Left ventricle myocardium inferior (tissue), 1 donor: ENCODE measurements around the gene HDAC8. TPM values are rescaled to one million over a fixed set of nuclear protein-coding genes. Genes with fewer than 3 reads are reported as not detected.

ENCODE experiments used
- DNase-seq: peaks from one replicate; pipeline ENCODE4 v3.0.0-alpha.2; 2020
- H3K27ac ChIP-seq: fragments of 200-600 bp; replicated peaks from 2 replicates; pipeline ENCODE4 v1.8.0; 2021
- H3K27me3 ChIP-seq: fragments of 200-600 bp; 2 replicates; pipeline ENCODE4 v1.8.0; 2021; ENCODE audit warnings: low read depth
- H3K36me3 ChIP-seq: fragments of 200-600 bp; 2 replicates; pipeline ENCODE4 v1.8.0; 2021
- H3K4me1 ChIP-seq: fragments of 200-600 bp; 2 replicates; pipeline ENCODE4 v1.8.0; 2021
- H3K4me3 ChIP-seq: fragments of 200-600 bp; 2 replicates; pipeline ENCODE4 v1.8.0; 2021; ENCODE audit warnings: mild to moderate bottlenecking, moderate library complexity
- H3K9me3 ChIP-seq: fragments of 200-600 bp; replicated peaks from 2 replicates; pipeline ENCODE4 v1.8.0; 2021
- intact Hi-C: fragments of 100-400 bp; cut with micrococcal nuclease; formaldehyde crosslinking; loops from one replicate; pipeline ENCODE4 v1.11.0; 2022
- total RNA-seq: library from RNA; stranded (reverse); fragmentation: NEBNext Ultra II Directional; extraction: Animal tissue kit (Norgen Biotek cat#: 25700); gene quantifications from one replicate; pipeline ENCODE4 v1.2.1, GENCODE V29; 2021
- TF ChIP-seq, protein P1 (sequence below): fragments of 200-600 bp; IDR thresholded peaks from 2 replicates; pipeline ENCODE4 v1.8.0; 2021; ENCODE audit warnings: antibody characterized with exemption, mild to moderate bottlenecking, borderline replicate concordance
- donor health status: DM: no; HTN: yes; CAD: no; lungs with severe emphysema.

The HDAC8 gene
- total RNA-seq, 1 donor from 2014 or later, result 19.3 TPM

DNA sequence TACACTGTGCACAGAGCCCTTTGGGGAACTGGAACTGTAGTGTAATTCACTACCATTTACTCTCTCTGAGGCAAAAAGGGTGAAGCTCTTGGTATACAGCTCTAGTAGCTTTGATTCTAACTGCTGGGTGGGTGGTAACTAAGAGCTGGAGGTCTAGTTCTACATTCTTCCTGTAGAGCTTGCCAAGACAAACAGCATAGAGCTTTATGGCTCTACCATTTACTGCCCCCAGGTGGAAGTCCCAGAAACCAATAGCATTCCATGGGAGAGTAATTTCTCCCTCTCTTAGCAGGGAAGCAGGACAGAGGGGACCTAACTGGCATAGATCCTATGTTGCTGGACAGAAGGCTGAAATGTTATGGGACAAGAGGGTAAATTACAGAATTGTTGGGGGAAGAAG is 26.7 kb downstream of the HDAC8 start:
- intact Hi-C loops, result no loop called here
- no peak for DNase-seq

DNA sequence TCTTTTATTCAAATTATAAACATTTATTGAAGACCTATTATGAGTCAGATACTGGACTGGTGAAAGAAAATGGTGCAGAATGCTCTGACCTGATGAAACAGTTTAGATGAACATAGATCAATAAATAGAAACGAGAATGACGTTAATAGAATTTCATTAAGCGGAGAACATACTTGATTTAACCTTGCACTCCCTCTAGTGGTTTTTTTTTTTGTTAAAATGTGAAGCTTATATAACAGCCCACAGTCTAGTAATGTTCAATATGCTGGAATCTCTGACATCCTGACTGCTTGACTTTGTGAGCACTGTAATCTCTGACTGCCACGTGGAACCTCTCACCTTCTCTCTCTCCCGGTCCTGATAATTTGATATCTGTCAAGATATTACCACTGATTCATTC is 32.3 kb downstream of the HDAC8 start:
- Histone ChIP-seq H3K27ac (peak overlapping the region; percentile 24), H3K9me3 (no peaks in the 10 kb centered on the region), H3K4me3 (no peak overlapping the region), H3K4me1 (peaks cover 28% of the 10 kb centered on the region), H3K27me3 (no peaks in the 10 kb centered on the region), H3K36me3 (no peaks in the 10 kb centered on the region)
- TF ChIP-seq, protein P1, sequence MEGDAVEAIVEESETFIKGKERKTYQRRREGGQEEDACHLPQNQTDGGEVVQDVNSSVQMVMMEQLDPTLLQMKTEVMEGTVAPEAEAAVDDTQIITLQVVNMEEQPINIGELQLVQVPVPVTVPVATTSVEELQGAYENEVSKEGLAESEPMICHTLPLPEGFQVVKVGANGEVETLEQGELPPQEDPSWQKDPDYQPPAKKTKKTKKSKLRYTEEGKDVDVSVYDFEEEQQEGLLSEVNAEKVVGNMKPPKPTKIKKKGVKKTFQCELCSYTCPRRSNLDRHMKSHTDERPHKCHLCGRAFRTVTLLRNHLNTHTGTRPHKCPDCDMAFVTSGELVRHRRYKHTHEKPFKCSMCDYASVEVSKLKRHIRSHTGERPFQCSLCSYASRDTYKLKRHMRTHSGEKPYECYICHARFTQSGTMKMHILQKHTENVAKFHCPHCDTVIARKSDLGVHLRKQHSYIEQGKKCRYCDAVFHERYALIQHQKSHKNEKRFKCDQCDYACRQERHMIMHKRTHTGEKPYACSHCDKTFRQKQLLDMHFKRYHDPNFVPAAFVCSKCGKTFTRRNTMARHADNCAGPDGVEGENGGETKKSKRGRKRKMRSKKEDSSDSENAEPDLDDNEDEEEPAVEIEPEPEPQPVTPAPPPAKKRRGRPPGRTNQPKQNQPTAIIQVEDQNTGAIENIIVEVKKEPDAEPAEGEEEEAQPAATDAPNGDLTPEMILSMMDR, result peak; percentile 53
- DNase-seq, result no peak
- intact Hi-C loops, result no loop called here

More for the DNA sequence above, 26.7 kb downstream of the HDAC8 start:
- Histone ChIP-seq H3K4me1 (no peaks in the 10 kb centered on the region), H3K27me3 (no peaks in the 10 kb centered on the region), H3K27ac (no peak overlapping the region), H3K4me3 (no peak overlapping the region), H3K36me3 (no peaks in the 10 kb centered on the region), H3K9me3 (no peaks in the 10 kb centered on the region)
- TF ChIP-seq, protein P1, result peak; percentile 22

- no peaks in the 10 kb centered on the region for H3K9me3 ChIP-seq
- intact Hi-C loops, result no loop called here
- TF ChIP-seq, protein P1, result no peak
- no peak overlapping the region for H3K4me3 ChIP-seq
- DNase-seq, result no peak
- H3K36me3 ChIP-seq, result no peaks in the 10 kb centered on the region
- peaks cover 28% of the 10 kb centered on the region for H3K4me1 ChIP-seq
- peak overlapping the region; percentile 24 for H3K27ac ChIP-seq
- no peaks in the 10 kb centered on the region for H3K27me3 ChIP-seq
These were observed 32.8 kb downstream of the HDAC8 start for GRCh38 chrX:72539822-72540221.

GRCh38 chrX:72536542-72536941 is 36.1 kb downstream of the HDAC8 start:
- no peak for DNase-seq
- Histone ChIP-seq H3K9me3 (no peaks in the 10 kb centered on the region), H3K4me3 (no peak overlapping the region), H3K36me3 (no peaks in the 10 kb centered on the region), H3K4me1 (peaks cover 28% of the 10 kb centered on the region), H3K27ac (peak overlapping the region; percentile 69), H3K27me3 (no peaks in the 10 kb centered on the region)
- intact Hi-C loops, result no loop called here
- TF ChIP-seq, protein P1, result no peak

DNA sequence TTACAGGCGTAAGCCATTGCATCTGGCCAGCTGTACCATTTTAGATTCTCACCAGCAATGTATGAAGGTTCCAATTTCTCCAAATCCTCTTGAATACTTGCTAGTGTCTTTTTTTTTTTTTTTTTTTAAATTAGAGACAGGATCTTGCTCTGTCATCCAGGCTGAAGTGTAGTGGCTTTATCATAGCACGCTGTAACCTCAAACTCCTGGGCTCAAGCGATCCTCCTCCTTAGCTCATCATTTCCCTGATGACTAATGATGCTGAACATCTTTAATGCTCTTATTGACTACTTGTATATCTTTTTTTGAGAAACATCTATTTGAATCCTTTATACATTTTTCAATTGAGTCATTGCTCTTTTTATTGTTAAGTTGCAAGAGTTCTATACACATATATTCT is 40.3 kb downstream of the HDAC8 start:
- TF ChIP-seq, protein P1, result no peak
- Histone ChIP-seq H3K4me1 (peaks cover 26% of the 10 kb centered on the region), H3K36me3 (no peaks in the 10 kb centered on the region), H3K9me3 (no peaks in the 10 kb centered on the region), H3K27ac (no peak overlapping the region), H3K4me3 (no peak overlapping the region), H3K27me3 (no peaks in the 10 kb centered on the region)
- intact Hi-C loops, result no loop called here
- no peak for DNase-seq
